PC-3 (cell line): ENCODE results near the gene ZNF277.

ENCODE experiments used
- CTCF ChIP-seq: fragments of 300-600 bp; sonication (generic); conservative IDR thresholded peaks from 2 replicates; pipeline ENCODE4 v1.5.1; 2017; ENCODE audit warnings: antibody characterized with exemption, low read depth, mild to moderate bottlenecking, low read length
- EZH2 ChIP-seq: fragments of 300-600 bp; sonication (generic); IDR thresholded peaks from one replicate; pipeline ENCODE4 v1.6.1; 2017; ENCODE audit warnings: antibody characterized with exemption, mild to moderate bottlenecking, low read length; ENCODE audit not compliant: unreplicated experiment

GRCh38 chr7:112290065-112290464 lies 83.6 kb downstream of the ZNF277 start:
- TF ChIP-seq CTCF (no peak), EZH2 (no peak)
